ENCODE data around the gene PLA2G3. TPM values are rescaled to one million over a fixed set of nuclear protein-coding genes. Genes with fewer than 3 reads are reported as not detected.

The PLA2G3 gene
- total and polyA plus RNA-seq, 2 donors (not counting 3 experiments of a cell fraction or from before 2014, with no cell fraction given), result 0.75 to 0.84 TPM

GRCh38 chr22:31124290-31124689 lies 16.0 kb downstream of the PLA2G3 start:
- no peak overlapping the region for H3K9ac ChIP-seq (replicated peaks; ENCODE audit: extremely low read depth, insufficient read depth, low read length)
- H4K20me1 ChIP-seq (replicated peaks; ENCODE audit: control insufficient read depth, extremely low read depth, insufficient read depth, low read length), result no peaks in the 10 kb centered on the region
- no peak overlapping the region for H3K27ac ChIP-seq (ENCODE audit: insufficient read depth, low read depth, low read length)
- BruUV-seq (replicated peaks), result no TSS peak
- no peak overlapping the region for H3K4me2 ChIP-seq (ENCODE audit: insufficient read depth, low read length)
- ChIA-PET POLR2A (no interaction called here), CTCF (interaction anchor here (0.7 to 2.2 kb wide), 7 partner anchors 12 to 106 kb away, joined by 3 to 12 read pairs (median 3); partner anchors contain the start of gene SELENOM)
- TF ChIP-seq FOS (IDR thresholded peaks at IDR 0.05; ENCODE audit: borderline replicate concordance, insufficient read depth, low read length), result no peak
- no peak for TF ChIP-seq POLR2AphosphoS5 (IDR thresholded peaks at IDR 0.05; ENCODE audit: insufficient read depth, low read depth, low read length)
- TF ChIP-seq POLR2A (IDR thresholded peaks at IDR 0.05; ENCODE audit: low read depth, low read length), result no peak
- no peak for TF ChIP-seq EZH2 (IDR thresholded peaks at IDR 0.05; ENCODE audit: borderline replicate concordance, low read depth, low read length, severe bottlenecking)
- TF ChIP-seq GATA2 (IDR thresholded peaks at IDR 0.05; ENCODE audit: insufficient read depth, insufficient read length, low read depth, low read length), result no peak
- TF ChIP-seq CTCF (IDR thresholded peaks at IDR 0.05; ENCODE audit: extremely low read depth in 1 of 2, insufficient read depth in 1 of 2, low read depth in 1 of 2, low read length in 2 of 2), result no peak
- no peak for TF ChIP-seq MYC (IDR thresholded peaks at IDR 0.05; ENCODE audit: low read depth, low read length)
- no peak for TF ChIP-seq MAX (IDR thresholded peaks at IDR 0.05; ENCODE audit: insufficient read depth, insufficient read length)
- no peak for TF ChIP-seq JUN (IDR thresholded peaks at IDR 0.05; ENCODE audit: borderline replicate concordance, insufficient read depth, insufficient read length, low read depth)
- FAIRE-seq (no peak), DNase-seq (ENCODE audit: low read depth, low spot score) (no peak)
- H2AFZ ChIP-seq (ENCODE audit: low read depth, low read length), result no peak overlapping the region
- dilution Hi-C loops (cut with MboI; ENCODE audit: extremely low pct_ligation_motif_present, low sequenced_read_pairs) (no loop called here), intact Hi-C loops (cut with micrococcal nuclease) (no loop called here)
- no peak overlapping the region for H3K4me3 ChIP-seq (replicated peaks in 1 of 3; ENCODE audit: insufficient read depth in 1 of 3, low read depth in 1 of 3, low read length in 3 of 3)
- H3K79me2 ChIP-seq (ENCODE audit: control insufficient read depth, insufficient read depth, low read length), result no peaks in the 10 kb centered on the region
- no peaks in the 10 kb centered on the region for H3K9me3 ChIP-seq (replicated peaks; ENCODE audit: control insufficient read depth, insufficient read depth, low read length)
- H3K9me1 ChIP-seq (replicated peaks; ENCODE audit: control insufficient read depth, extremely low read depth, insufficient read depth, low read length), result no peaks in the 10 kb centered on the region
- H3K4me1 ChIP-seq (ENCODE audit: control insufficient read depth, extremely low read depth, insufficient read depth, low read length), result no peaks in the 10 kb centered on the region
- no peaks in the 10 kb centered on the region for H3K36me3 ChIP-seq (ENCODE audit: control insufficient read depth in 2 of 2, extremely low read depth in 1 of 2, insufficient read depth in 2 of 2, low read length in 2 of 2)
- H3K27me3 ChIP-seq (ENCODE audit: control insufficient read depth in 2 of 2, insufficient read depth in 2 of 2, low read length in 2 of 2), result peaks cover 0 to 4% of the 10 kb centered on the region in 2 experiments
